Suprapubic skin (tissue), 4 donors: ENCODE measurements around the gene C1orf21. TPM values are rescaled to one million over a fixed set of nuclear protein-coding genes. Genes with fewer than 3 reads are reported as not detected.

Experiments
- DNase-seq, 2 donors: peaks; one replicate each; pipeline ENCODE4 v3.0.0-alpha.2; 2019; ENCODE audit warnings: low spot score in 2 of 2
- H3K27ac ChIP-seq: fragments of 200-600 bp; sonication (generic); one replicate; pipeline ENCODE4 v1.5.1; 2019
- H3K27me3 ChIP-seq: fragments of 200-600 bp; sonication (generic); one replicate; pipeline ENCODE4 v1.5.1; 2019
- H3K36me3 ChIP-seq: fragments of 200-600 bp; sonication (generic); one replicate; pipeline ENCODE4 v1.5.1; 2019
- H3K4me1 ChIP-seq: fragments of 200-600 bp; sonication (generic); one replicate; pipeline ENCODE4 v1.5.1; 2019
- H3K4me3 ChIP-seq: fragments of 200-600 bp; sonication (generic); one replicate; pipeline ENCODE4 v1.5.1; 2019; ENCODE audit warnings: mild to moderate bottlenecking
- H3K9me3 ChIP-seq: fragments of 200-600 bp; sonication (generic); one replicate; pipeline ENCODE4 v1.5.1; 2019
- CTCF ChIP-seq, 2 donors: fragments of 200-600 bp in 1 of 2; fragments of 450-650 bp in 1 of 2; sonication (generic) in 1 of 2; IDR thresholded peaks; one replicate each; pipeline ENCODE4 v1.5.1; 2016 to 2019; ENCODE audit warnings: antibody characterized with exemption in 2 of 2, mild to moderate bottlenecking in 1 of 2, moderate library complexity in 1 of 2
- EP300 ChIP-seq: sonication (generic); formaldehyde crosslinking; IDR thresholded peaks from one replicate; pipeline ENCODE4 v1.6.1; 2017; ENCODE audit warnings: antibody characterized with exemption
- POLR2A ChIP-seq, 2 donors: fragments of 450-650 bp; IDR thresholded peaks; one replicate each; pipeline ENCODE4 v1.6.1; 2017; ENCODE audit warnings: antibody characterized with exemption in 2 of 2, mild to moderate bottlenecking in 2 of 2, moderate library complexity in 2 of 2
- POLR2AphosphoS5 ChIP-seq, 3 donors: sonication (generic); formaldehyde crosslinking; IDR thresholded peaks; one replicate each; pipeline ENCODE4 v1.6.1; 2017; ENCODE audit warnings: antibody characterized with exemption in 3 of 3
- whole genome bisulfite sequencing: methylation state at CpG from one replicate; pipeline ENCODE4 v1.1.5; 2018; 5-methylcytosine and 5-hydroxymethylcytosine counted together
- total RNA-seq, 4 donors: library from RNA; depleted of rRNA; stranded (reverse); fragments of >200 nt; gene quantifications; one replicate each; pipeline ENCODE4 v1.1.0, GENCODE V29; 2016

Gene C1orf21
- total RNA-seq, 4 donors from 2014 or later, result 73.0 to 95.7 (median 79.2) TPM

- Histone ChIP-seq H3K27me3 (no peaks in the 10 kb centered on the region), H3K4me1 (peaks cover 70% of the 10 kb centered on the region), H3K4me3 (no peak overlapping the region), H3K9me3 (no peaks in the 10 kb centered on the region), H3K27ac (no peak overlapping the region), H3K36me3 (no peaks in the 10 kb centered on the region)
- whole genome bisulfite sequencing, result 88% methylated on average over 1 of the region's 1 CpG
- TF ChIP-seq POLR2AphosphoS5 (IDR thresholded peaks at IDR 0.05) (no peak), EP300 (no peak), CTCF (IDR thresholded peaks at IDR 0.05) (no peak), POLR2A (IDR thresholded peaks at IDR 0.05) (no peak)
- no peak for DNase-seq
Observed at GRCh38 chr1:184417916-184418315, 31.1 kb downstream of the C1orf21 start.

- DNase-seq, result no peak
- H3K4me3 ChIP-seq, result no peak overlapping the region
- no peaks in the 10 kb centered on the region for H3K9me3 ChIP-seq
- WGBS, result 72% methylated on average over 4 of the region's 4 CpGs
- TF ChIP-seq POLR2AphosphoS5 (IDR thresholded peaks at IDR 0.05), result no peak
- TF ChIP-seq CTCF (IDR thresholded peaks at IDR 0.05), result no peak
- TF ChIP-seq EP300, result no peak
- TF ChIP-seq POLR2A (IDR thresholded peaks at IDR 0.05), result no peak
- no peaks in the 10 kb centered on the region for H3K36me3 ChIP-seq
- H3K27ac ChIP-seq, result no peak overlapping the region
- H3K27me3 ChIP-seq, result no peaks in the 10 kb centered on the region
- peaks cover 79% of the 10 kb centered on the region for H3K4me1 ChIP-seq
Observed at GRCh38 chr1:184418652-184419349, 32.0 kb downstream of the C1orf21 start.

DNA sequence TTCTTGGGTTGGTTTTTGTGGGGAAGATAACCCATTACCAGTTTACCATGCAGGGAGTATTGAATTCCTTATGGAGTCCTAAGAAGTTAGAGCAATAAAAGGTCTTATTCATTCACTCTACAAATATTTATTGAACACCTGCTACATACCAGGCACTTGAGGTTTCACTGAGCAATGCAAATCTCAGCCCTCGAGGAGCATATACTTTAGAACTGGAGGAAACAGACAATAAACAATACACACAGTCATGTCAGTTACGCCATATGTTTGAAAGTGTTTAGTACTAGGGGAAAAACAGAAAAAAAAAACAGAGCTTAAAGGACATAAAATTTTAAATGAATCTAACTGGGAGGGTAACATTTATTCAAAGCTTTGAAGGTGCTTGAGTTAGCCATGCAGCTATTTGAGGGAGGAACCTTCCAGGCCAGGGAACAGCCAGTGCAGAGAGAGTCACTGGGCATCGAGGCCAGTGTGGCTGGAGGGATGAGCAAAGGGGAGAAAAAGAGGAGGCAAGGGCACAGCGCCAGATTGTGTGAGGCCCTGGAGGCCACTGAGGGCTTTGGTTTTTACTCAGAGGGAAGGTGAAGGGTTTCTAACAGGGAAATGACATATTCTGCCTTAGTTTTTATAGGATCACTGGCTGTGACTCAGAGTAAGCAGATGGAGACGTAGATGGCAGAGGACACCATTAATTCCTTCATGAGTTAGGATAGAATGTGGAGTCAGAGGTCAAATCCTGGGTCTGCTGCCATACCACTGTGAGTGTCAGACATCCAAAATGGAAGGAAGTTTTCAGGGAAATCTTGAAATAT, 32.7 kb downstream of the C1orf21 start:
- Histone ChIP-seq H3K27me3 (no peaks in the 10 kb centered on the region), H3K9me3 (no peaks in the 10 kb centered on the region), H3K4me1 (peaks cover 87% of the 10 kb centered on the region), H3K27ac (no peak overlapping the region), H3K4me3 (no peak overlapping the region), H3K36me3 (no peaks in the 10 kb centered on the region)
- TF ChIP-seq EP300, result no peak
- TF ChIP-seq POLR2A (IDR thresholded peaks at IDR 0.05), result no peak
- TF ChIP-seq POLR2AphosphoS5 (IDR thresholded peaks at IDR 0.05), result no peak
- TF ChIP-seq CTCF (IDR thresholded peaks at IDR 0.05), result no peak
- 64% methylated on average over 5 of the region's 5 CpGs for WGBS
- no peak for DNase-seq

DNA sequence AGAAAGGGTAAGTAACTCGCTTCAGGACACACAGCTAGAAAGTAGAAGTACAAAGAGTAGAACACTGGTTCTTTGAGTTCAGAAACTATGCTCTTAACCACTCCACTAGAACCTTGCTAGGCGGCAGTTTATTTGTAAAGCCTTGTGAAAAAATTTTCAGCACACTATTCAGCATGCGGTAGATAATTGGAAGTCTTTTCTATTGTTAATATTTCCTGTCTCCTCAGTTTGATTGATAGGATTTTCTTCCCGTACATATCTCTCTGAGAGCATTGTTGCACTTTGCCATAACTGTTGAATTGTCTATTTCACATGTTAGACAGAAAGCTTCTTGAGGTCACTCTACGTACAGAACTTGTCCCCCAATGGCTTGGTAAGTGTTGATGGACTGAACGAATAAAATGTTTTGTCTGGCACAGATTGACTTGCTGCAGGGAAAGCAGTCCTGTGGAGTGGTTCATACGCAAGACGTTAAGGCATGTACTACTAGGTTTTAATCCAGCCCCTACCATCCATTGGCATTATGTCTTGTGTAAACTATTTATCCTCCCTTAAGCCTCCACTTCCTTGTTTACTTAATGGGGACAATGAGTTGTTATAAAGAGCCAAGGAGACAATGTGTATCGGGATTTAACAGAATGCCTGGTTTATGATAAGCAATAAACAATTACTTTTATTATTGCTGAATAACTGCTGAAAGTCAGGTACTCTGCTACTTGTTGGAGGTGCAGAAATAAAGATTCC, 35.8 kb downstream of the C1orf21 start:
- DNase-seq, result no peak
- no peak for TF ChIP-seq EP300
- no peak for TF ChIP-seq POLR2AphosphoS5 (IDR thresholded peaks at IDR 0.05)
- no peak for TF ChIP-seq CTCF (IDR thresholded peaks at IDR 0.05)
- 52% methylated on average over 9 of the region's 9 CpGs for WGBS
- Histone ChIP-seq H3K9me3 (no peaks in the 10 kb centered on the region), H3K4me1 (peaks cover 87% of the 10 kb centered on the region), H3K27ac (no peak overlapping the region), H3K4me3 (no peak overlapping the region), H3K36me3 (no peaks in the 10 kb centered on the region), H3K27me3 (no peaks in the 10 kb centered on the region)

GRCh38 chr1:184423649-184424048, 36.8 kb downstream of the C1orf21 start:
- 73% methylated on average over 2 of the region's 2 CpGs for WGBS
- no peak for DNase-seq
- TF ChIP-seq EP300, result no peak
- TF ChIP-seq POLR2A (IDR thresholded peaks at IDR 0.05), result no peak
- no peak for TF ChIP-seq CTCF (IDR thresholded peaks at IDR 0.05)
- TF ChIP-seq POLR2AphosphoS5 (IDR thresholded peaks at IDR 0.05), result no peak
- Histone ChIP-seq H3K4me3 (no peak overlapping the region), H3K4me1 (peaks cover 77% of the 10 kb centered on the region), H3K27ac (no peak overlapping the region), H3K27me3 (no peaks in the 10 kb centered on the region), H3K36me3 (no peaks in the 10 kb centered on the region), H3K9me3 (no peaks in the 10 kb centered on the region)
